A673 (cell line): Measurements from ENCODE around the gene ZBTB21.

Experiments used
- EZH2 ChIP-seq: fragments of 200-600 bp; sonication (generic); IDR thresholded peaks from 2 replicates; pipeline ENCODE4 v1.6.1; 2017; ENCODE audit warnings: borderline replicate concordance, low read depth, mild to moderate bottlenecking, mixed read lengths, antibody characterized with exemption, low read length; ENCODE audit not compliant: poor library complexity, severe bottlenecking
- TF ChIP-seq, protein P1 (sequence below): fragments of 300-800, 200-600 bp; sonication (generic); conservative IDR thresholded peaks from 2 replicates; pipeline ENCODE4 v1.5.1; 2017; ENCODE audit warnings: low read depth, mild to moderate bottlenecking, antibody characterized with exemption, low read length, moderate library complexity, mixed read lengths

DNA sequence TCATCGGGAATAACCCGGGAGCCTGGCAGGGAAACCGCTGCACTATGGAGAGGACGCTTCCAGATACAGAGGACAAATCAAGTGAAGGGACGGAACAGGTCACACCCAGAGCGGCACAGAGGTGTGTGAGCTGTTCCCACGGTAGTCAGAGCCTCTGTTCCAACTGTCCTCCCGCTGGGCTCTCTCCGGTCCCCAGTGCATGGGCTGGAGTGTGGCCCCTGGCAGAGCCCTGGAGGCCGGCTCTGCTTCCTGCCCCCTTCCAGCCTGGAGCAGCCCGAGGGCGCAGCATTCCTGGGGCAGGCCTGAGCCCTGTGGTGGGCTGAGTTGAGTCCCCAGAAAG, 11.9 kb upstream of the ZBTB21 start:
- TF ChIP-seq, protein P1, sequence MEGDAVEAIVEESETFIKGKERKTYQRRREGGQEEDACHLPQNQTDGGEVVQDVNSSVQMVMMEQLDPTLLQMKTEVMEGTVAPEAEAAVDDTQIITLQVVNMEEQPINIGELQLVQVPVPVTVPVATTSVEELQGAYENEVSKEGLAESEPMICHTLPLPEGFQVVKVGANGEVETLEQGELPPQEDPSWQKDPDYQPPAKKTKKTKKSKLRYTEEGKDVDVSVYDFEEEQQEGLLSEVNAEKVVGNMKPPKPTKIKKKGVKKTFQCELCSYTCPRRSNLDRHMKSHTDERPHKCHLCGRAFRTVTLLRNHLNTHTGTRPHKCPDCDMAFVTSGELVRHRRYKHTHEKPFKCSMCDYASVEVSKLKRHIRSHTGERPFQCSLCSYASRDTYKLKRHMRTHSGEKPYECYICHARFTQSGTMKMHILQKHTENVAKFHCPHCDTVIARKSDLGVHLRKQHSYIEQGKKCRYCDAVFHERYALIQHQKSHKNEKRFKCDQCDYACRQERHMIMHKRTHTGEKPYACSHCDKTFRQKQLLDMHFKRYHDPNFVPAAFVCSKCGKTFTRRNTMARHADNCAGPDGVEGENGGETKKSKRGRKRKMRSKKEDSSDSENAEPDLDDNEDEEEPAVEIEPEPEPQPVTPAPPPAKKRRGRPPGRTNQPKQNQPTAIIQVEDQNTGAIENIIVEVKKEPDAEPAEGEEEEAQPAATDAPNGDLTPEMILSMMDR, result no peak
- no peak for TF ChIP-seq EZH2
